Stimulated activated CD4-positive, alpha-beta T cell treated with anti-CD3 and anti-CD28 coated beads, Interleukin-1b, Interleukin-23, amount 100 ng/mL, for 4 hours (primary cell): ENCODE results near the gene CDKL1.

Source experiments
- DNase-seq, 2 donors: peaks; one replicate each; pipeline ENCODE4 v3.0.0-alpha.2; 2020; ENCODE audit warnings: low read depth in 2 of 2

Gene CDKL1

GRCh38 chr14:50396631-50397389 is at the start of gene CDKL1:
CDKL1 (minus strand) TSS chr14:50396881; CDS start chr14:50395868, 1,013 bp downstream.
- DNase-seq = peak; percentile 21 to 55

GRCh38 chr14:50434528-50434927 is 37.8 kb upstream of the CDKL1 start:
- no peak for DNase-seq

- DNase-seq = no peak
Observed at GRCh38 chr14:50432131-50432530, 35.5 kb upstream of the CDKL1 start.

- DNase-seq = no peak
Observed at GRCh38 chr14:50425816-50426215, 29.1 kb upstream of the CDKL1 start.

- no peak for DNase-seq
Observed at GRCh38 chr14:50425105-50425504, 28.4 kb upstream of the CDKL1 start.

GRCh38 chr14:50423529-50423928 is 26.8 kb upstream of the CDKL1 start:
- no peak for DNase-seq

- DNase-seq = no peak
Observed at GRCh38 chr14:50421499-50421898, 24.8 kb upstream of the CDKL1 start.

GRCh38 chr14:50417853-50418252 is 21.2 kb upstream of the CDKL1 start:
- DNase-seq = no peak

- no peak for DNase-seq
Observed at GRCh38 chr14:50410921-50411320, 14.2 kb upstream of the CDKL1 start.

GRCh38 chr14:50410071-50410470 is 13.4 kb upstream of the CDKL1 start:
- no peak for DNase-seq

- no peak for DNase-seq
Observed at GRCh38 chr14:50407111-50407812, 10.6 kb upstream of the CDKL1 start.

GRCh38 chr14:50403419-50403818 is 6.7 kb upstream of the CDKL1 start:
- DNase-seq = no peak

- DNase-seq = no peak
Observed at GRCh38 chr14:50402965-50403364, 6.3 kb upstream of the CDKL1 start.

- DNase-seq = no peak
Observed at GRCh38 chr14:50400461-50400860, 3.8 kb upstream of the CDKL1 start.

- no peak for DNase-seq
Observed at GRCh38 chr14:50399251-50400032, 2.8 kb upstream of the CDKL1 start.

GRCh38 chr14:50398189-50398580 is 1.5 kb upstream of the CDKL1 start:
- no peak for DNase-seq

GRCh38 chr14:50397390-50398188 is 908 bp upstream of the CDKL1 start:
- no peak for DNase-seq

- no peak for DNase-seq
Observed at GRCh38 chr14:50395448-50395847, 1.2 kb downstream of the CDKL1 start.

GRCh38 chr14:50394713-50395112 is 2.0 kb downstream of the CDKL1 start:
- DNase-seq = no peak

- DNase-seq = no peak
Observed at GRCh38 chr14:50389668-50390441, 6.8 kb downstream of the CDKL1 start.
